GM12873 (cell line): ENCODE data around the gene PARP8.

Experiments used
- CTCF ChIP-seq: IDR thresholded peaks from 2 replicates; pipeline ENCODE4 v1.5.1; 2012; ENCODE audit warnings: low read depth, mild to moderate bottlenecking, moderate library complexity, low read length, control low read depth; ENCODE audit not compliant: insufficient read depth; ENCODE audit errors: missing control alignments

Gene PARP8

GRCh38 chr5:50726475-50727148, 60.2 kb downstream of the PARP8 start:
- no peak for TF ChIP-seq CTCF

- no peak for TF ChIP-seq CTCF
Observed at GRCh38 chr5:50727149-50727496, 60.7 kb downstream of the PARP8 start.

GRCh38 chr5:50727845-50728244, 61.4 kb downstream of the PARP8 start:
- TF ChIP-seq CTCF = no peak

GRCh38 chr5:50730336-50730735, 63.9 kb downstream of the PARP8 start:
- no peak for TF ChIP-seq CTCF

GRCh38 chr5:50730841-50731240, 64.4 kb downstream of the PARP8 start:
- TF ChIP-seq CTCF = no peak

- no peak for TF ChIP-seq CTCF
Observed at GRCh38 chr5:50733741-50734140, 67.3 kb downstream of the PARP8 start.

GRCh38 chr5:50738864-50739263, 72.4 kb downstream of the PARP8 start:
- no peak for TF ChIP-seq CTCF
